SK-N-SH (cell line): Measurements from ENCODE around the gene APH1B. TPM values are rescaled to one million over a fixed set of nuclear protein-coding genes. Genes with fewer than 3 reads are reported as not detected.

Source experiments
- CTCF ChIA-PET: fragments of 300-600, 350-600 bp; formaldehyde crosslinking; extraction: SDS; loops from one replicate; lab custom pipeline; 2021; lab: Yijun Ruan, JAX
- POLR2A ChIA-PET: fragments of 350-600 bp; sonication (Branson Sonifier 250); formaldehyde crosslinking; extraction: SDS; loops from one replicate; lab custom pipeline; 2020; ENCODE audit warnings: antibody characterized with exemption, inconsistent platforms; lab: Yijun Ruan, JAX
- DNase-seq: peaks from one replicate; pipeline ENCODE4 v3.0.0; 2012
- H2AFZ ChIP-seq: fragments of 200-600 bp; sonication (generic); 2 replicates; pipeline ENCODE4 v1.8.1; 2016; ENCODE audit warnings: antibody characterized with exemption, mild to moderate bottlenecking, low read depth
- H3F3A ChIP-seq: fragments of 200-600 bp; sonication (generic); replicated peaks from 2 replicates; pipeline ENCODE3; 2016; ENCODE audit warnings: antibody characterized with exemption, mild to moderate bottlenecking; ENCODE audit not compliant: insufficient read depth
- H3K27ac ChIP-seq, 2 experiments: fragments of 200-500 bp in 1 of 2; fragments of 200-600 bp in 1 of 2; sonication (Bioruptor generic) in 1 of 2; sonication (generic), shearing (Covaris generic) in 1 of 2; 2 replicates each; pipeline versions ENCODE4 v1.5.1 to v1.6.1; 2014 to 2016; ENCODE audit warnings: low read depth in 2 of 2, inconsistent platforms in 1 of 2, low read length in 1 of 2, mild to moderate bottlenecking in 1 of 2, mixed read lengths in 1 of 2
- H3K27me3 ChIP-seq: fragments of 200-600 bp; sonication (generic), shearing (Covaris generic); 2 replicates; pipeline ENCODE4 v1.6.1; 2016; ENCODE audit warnings: mixed run types; ENCODE audit not compliant: insufficient read depth
- H3K36me3 ChIP-seq, 2 experiments: fragments of 200-500 bp in 1 of 2; fragments of 200-600 bp in 1 of 2; sonication (Bioruptor generic) in 1 of 2; sonication (generic) in 1 of 2; replicated peaks in 1 of 2; 2 replicates each; pipeline versions ENCODE3 to v1.5.1; 2014 to 2016; ENCODE audit warnings: low read length in 1 of 2, mild to moderate bottlenecking in 1 of 2; ENCODE audit not compliant: insufficient read depth in 2 of 2, control insufficient read depth in 1 of 2
- H3K4me1 ChIP-seq, 2 experiments: fragments of 200-500 bp in 1 of 2; fragments of 200-600 bp in 1 of 2; sonication (Bioruptor generic) in 1 of 2; sonication (generic), shearing (Covaris generic) in 1 of 2; 2 replicates each; pipeline versions ENCODE4 v1.5.1 to v1.6.1; 2014 to 2016; ENCODE audit warnings: low read depth in 1 of 2, low read length in 1 of 2, mixed run types in 1 of 2; ENCODE audit not compliant: insufficient read depth in 2 of 2, control insufficient read depth in 1 of 2
- H3K4me2 ChIP-seq: fragments of 200-600 bp; sonication (generic), shearing (Covaris generic); 2 replicates; pipeline ENCODE4 v1.6.1; 2017; ENCODE audit warnings: mixed run types
- H3K4me3 ChIP-seq, 2 experiments: fragments of 200-500 bp in 1 of 2; fragments of 200-600 bp in 1 of 2; sonication (Bioruptor generic) in 1 of 2; sonication (generic), shearing (Covaris generic) in 1 of 2; 2 replicates each; pipeline versions ENCODE4 v1.5.1 to v1.8.1; 2014 to 2016; ENCODE audit warnings: low read depth in 2 of 2, inconsistent platforms in 1 of 2, low read length in 1 of 2, mild to moderate bottlenecking in 1 of 2, mixed read lengths in 1 of 2, moderate library complexity in 1 of 2
- H3K79me2 ChIP-seq: fragments of 200-600 bp; sonication (generic); 2 replicates; pipeline ENCODE4 v1.8.1; 2017; ENCODE audit warnings: mild to moderate bottlenecking; ENCODE audit not compliant: insufficient read depth
- H3K9ac ChIP-seq: fragments of 200-600 bp; sonication (generic); 2 replicates; pipeline ENCODE4 v1.6.1; 2017; ENCODE audit warnings: mixed run types
- H3K9me2 ChIP-seq: fragments of 200-600 bp; sonication (generic); 2 replicates; pipeline ENCODE4 v1.6.1; 2017; ENCODE audit warnings: mixed run types
- H3K9me3 ChIP-seq: fragments of 200-600 bp; sonication (generic); 2 replicates; pipeline ENCODE4 v1.6.1; 2017; ENCODE audit warnings: mixed run types, mild to moderate bottlenecking, moderate library complexity
- H4K20me1 ChIP-seq: fragments of 200-600 bp; sonication (generic); 2 replicates; pipeline ENCODE4 v1.6.1; 2017; ENCODE audit warnings: mild to moderate bottlenecking, mixed run types; ENCODE audit not compliant: insufficient read depth
- ELF1 ChIP-seq: IDR thresholded peaks from 2 replicates; pipeline ENCODE4 v1.4.0; 2012
- EP300 ChIP-seq, 2 experiments: IDR thresholded peaks; 2 replicates each; pipeline versions ENCODE4 v1.4.0 to v1.6.1; 2012; ENCODE audit warnings: borderline replicate concordance in 1 of 2, low read depth in 1 of 2, low read length in 1 of 2
- FOSL2 ChIP-seq: IDR thresholded peaks from 2 replicates; pipeline ENCODE4 v1.4.0; 2012; ENCODE audit warnings: low read depth, mild to moderate bottlenecking, moderate library complexity, borderline replicate concordance
- FOXJ3 ChIP-seq: sonication (generic); formaldehyde crosslinking; IDR thresholded peaks from 2 replicates; pipeline ENCODE4 v1.5.1; 2020; ENCODE audit warnings: mild to moderate bottlenecking, missing genetic modification reagents
- FOXM1 ChIP-seq: IDR thresholded peaks from 2 replicates; pipeline ENCODE4 v1.4.0; 2012; ENCODE audit warnings: low read depth, mild to moderate bottlenecking
- GATA2 ChIP-seq: sonication (generic); formaldehyde crosslinking; IDR thresholded peaks from 2 replicates; pipeline ENCODE4 v1.5.0; 2020; ENCODE audit warnings: mild to moderate bottlenecking, missing genetic modification reagents
- MXI1 ChIP-seq: IDR thresholded peaks from 2 replicates; pipeline ENCODE4 v1.6.1; 2012; ENCODE audit warnings: mild to moderate bottlenecking, low read depth, low read length, improper control_type of control experiment
- NFIC ChIP-seq: IDR thresholded peaks from 2 replicates; pipeline ENCODE4 v1.4.0; 2012; ENCODE audit warnings: borderline replicate concordance
- NRF1 ChIP-seq: IDR thresholded peaks from 2 replicates; pipeline ENCODE4 v1.6.1; 2012; ENCODE audit warnings: low read depth, mild to moderate bottlenecking, low read length
- RAD21 ChIP-seq: IDR thresholded peaks from 2 replicates; pipeline ENCODE4 v1.6.1; 2012; ENCODE audit warnings: mild to moderate bottlenecking, low read length
- RCOR1 ChIP-seq: fragments of 150-350 bp; IDR thresholded peaks from 2 replicates; pipeline ENCODE4 v1.6.1; 2017; ENCODE audit warnings: antibody characterized with exemption, low read length
- RFX5 ChIP-seq: IDR thresholded peaks from 2 replicates; pipeline ENCODE4 v1.6.1; 2012; ENCODE audit warnings: mild to moderate bottlenecking, improper control_type of control experiment, low read length
- RXRA ChIP-seq: IDR thresholded peaks from 2 replicates; pipeline ENCODE4 v1.4.0; 2012; ENCODE audit warnings: low read depth, mild to moderate bottlenecking, borderline replicate concordance
- SIN3A ChIP-seq: IDR thresholded peaks from 2 replicates; pipeline ENCODE4 v1.6.1; 2012; ENCODE audit warnings: low read depth, mild to moderate bottlenecking, low read length, moderate library complexity, borderline replicate concordance
- TAF1 ChIP-seq: IDR thresholded peaks from 2 replicates; pipeline ENCODE4 v1.6.1; 2012; ENCODE audit warnings: low read depth, mild to moderate bottlenecking, low read length, moderate library complexity, borderline replicate concordance
- TCF12 ChIP-seq: IDR thresholded peaks from 2 replicates; pipeline ENCODE4 v1.4.0; 2012
- WGBS: methylation state at CpG from one replicate; pipeline ENCODE4 v1.1.6; 2017; ENCODE audit warnings: low lambda C conversion rate; 5-methylcytosine and 5-hydroxymethylcytosine counted together
- polyA plus RNA-seq, 3 experiments: library from polyadenylated mRNA; depleted of rRNA; stranded (reverse); fragments of >200 nt; gene quantifications; 2 replicates each; pipeline ENCODE4 v1.2.3, GENCODE V29; 2012
- TF ChIP-seq, protein P1 (sequence below): IDR thresholded peaks from 2 replicates; pipeline ENCODE4 v1.6.1; 2012; ENCODE audit warnings: mild to moderate bottlenecking, low read depth, low read length, moderate library complexity
- TF ChIP-seq, protein P2 (sequence below): IDR thresholded peaks from 2 replicates; pipeline ENCODE4 v1.4.0; 2012; ENCODE audit warnings: low read depth, borderline replicate concordance
- TF ChIP-seq, protein P3 (sequence below): IDR thresholded peaks from 2 replicates; pipeline ENCODE4; 2012
- TF ChIP-seq, protein P4 (sequence below): IDR thresholded peaks from 2 replicates; pipeline ENCODE4 v1.4.0; 2012; ENCODE audit warnings: low read depth, borderline replicate concordance

The APH1B gene
- polyA plus RNA-seq, 1 of the 3 experiments (the other 2 are of a cell fraction): 7.6 TPM

DNA sequence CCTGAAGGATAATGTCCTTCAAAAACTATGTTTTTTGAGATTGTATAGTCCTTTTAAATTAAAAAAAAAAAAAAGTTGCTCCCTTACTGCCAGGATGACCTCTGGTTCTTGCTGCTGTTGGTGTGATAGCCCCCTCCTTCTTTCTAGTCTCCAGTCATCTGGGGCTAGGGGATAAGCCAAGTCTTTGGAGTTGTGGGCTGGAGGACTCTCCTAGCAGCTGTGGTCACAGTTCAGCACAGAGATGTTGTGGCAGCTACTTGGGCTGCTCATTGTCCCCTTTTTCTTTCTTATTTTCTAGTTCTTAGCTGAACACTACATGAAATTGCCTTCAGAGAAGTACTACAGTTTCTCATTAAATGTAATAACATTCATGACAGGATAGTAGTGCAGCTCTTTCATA lies 39.2 kb upstream of the APH1B start:
- peaks cover 25% of the 10 kb centered on the region for H3F3A ChIP-seq
- H3K9me2 ChIP-seq: no peaks in the 10 kb centered on the region
- H2AFZ ChIP-seq: no peak overlapping the region
- H3K4me1 ChIP-seq: peaks cover 0 to 32% of the 10 kb centered on the region in 2 experiments; a peak in 3 of 4 replicates
- ChIA-PET CTCF (interaction anchor here (0.6 to 1.5 kb wide), 2 partner anchors 11 to 144 kb away, joined by 3 read pairs; no protein-coding TSS in a partner anchor), POLR2A (no interaction called here)
- no peak for TF ChIP-seq RXRA
- no peak for TF ChIP-seq TCF12
- TF ChIP-seq, protein P1, sequence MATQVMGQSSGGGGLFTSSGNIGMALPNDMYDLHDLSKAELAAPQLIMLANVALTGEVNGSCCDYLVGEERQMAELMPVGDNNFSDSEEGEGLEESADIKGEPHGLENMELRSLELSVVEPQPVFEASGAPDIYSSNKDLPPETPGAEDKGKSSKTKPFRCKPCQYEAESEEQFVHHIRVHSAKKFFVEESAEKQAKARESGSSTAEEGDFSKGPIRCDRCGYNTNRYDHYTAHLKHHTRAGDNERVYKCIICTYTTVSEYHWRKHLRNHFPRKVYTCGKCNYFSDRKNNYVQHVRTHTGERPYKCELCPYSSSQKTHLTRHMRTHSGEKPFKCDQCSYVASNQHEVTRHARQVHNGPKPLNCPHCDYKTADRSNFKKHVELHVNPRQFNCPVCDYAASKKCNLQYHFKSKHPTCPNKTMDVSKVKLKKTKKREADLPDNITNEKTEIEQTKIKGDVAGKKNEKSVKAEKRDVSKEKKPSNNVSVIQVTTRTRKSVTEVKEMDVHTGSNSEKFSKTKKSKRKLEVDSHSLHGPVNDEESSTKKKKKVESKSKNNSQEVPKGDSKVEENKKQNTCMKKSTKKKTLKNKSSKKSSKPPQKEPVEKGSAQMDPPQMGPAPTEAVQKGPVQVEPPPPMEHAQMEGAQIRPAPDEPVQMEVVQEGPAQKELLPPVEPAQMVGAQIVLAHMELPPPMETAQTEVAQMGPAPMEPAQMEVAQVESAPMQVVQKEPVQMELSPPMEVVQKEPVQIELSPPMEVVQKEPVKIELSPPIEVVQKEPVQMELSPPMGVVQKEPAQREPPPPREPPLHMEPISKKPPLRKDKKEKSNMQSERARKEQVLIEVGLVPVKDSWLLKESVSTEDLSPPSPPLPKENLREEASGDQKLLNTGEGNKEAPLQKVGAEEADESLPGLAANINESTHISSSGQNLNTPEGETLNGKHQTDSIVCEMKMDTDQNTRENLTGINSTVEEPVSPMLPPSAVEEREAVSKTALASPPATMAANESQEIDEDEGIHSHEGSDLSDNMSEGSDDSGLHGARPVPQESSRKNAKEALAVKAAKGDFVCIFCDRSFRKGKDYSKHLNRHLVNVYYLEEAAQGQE: no peak
- TF ChIP-seq, protein P2, sequence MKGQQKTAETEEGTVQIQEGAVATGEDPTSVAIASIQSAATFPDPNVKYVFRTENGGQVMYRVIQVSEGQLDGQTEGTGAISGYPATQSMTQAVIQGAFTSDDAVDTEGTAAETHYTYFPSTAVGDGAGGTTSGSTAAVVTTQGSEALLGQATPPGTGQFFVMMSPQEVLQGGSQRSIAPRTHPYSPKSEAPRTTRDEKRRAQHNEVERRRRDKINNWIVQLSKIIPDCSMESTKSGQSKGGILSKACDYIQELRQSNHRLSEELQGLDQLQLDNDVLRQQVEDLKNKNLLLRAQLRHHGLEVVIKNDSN: no peak
- no peak for TF ChIP-seq MXI1
- no peak for TF ChIP-seq EP300 (IDR thresholded peaks at IDR 0.05; ENCODE audit: borderline replicate concordance in 1 of 2, low read depth in 1 of 2, low read length in 1 of 2)
- no peak for TF ChIP-seq ELF1
- no peak for TF ChIP-seq NRF1
- no peak for TF ChIP-seq FOSL2
- TF ChIP-seq RFX5: no peak
- no peak for TF ChIP-seq FOXJ3 (CRISPR knock-in tag)
- TF ChIP-seq FOXM1: no peak
- TF ChIP-seq RCOR1: no peak
- TF ChIP-seq TAF1: no peak
- H4K20me1 ChIP-seq: no peaks in the 10 kb centered on the region
- H3K79me2 ChIP-seq: peaks cover 38% of the 10 kb centered on the region
- DNase-seq: no peak
- no peaks in the 10 kb centered on the region for H3K9me3 ChIP-seq
- H3K9ac ChIP-seq: no peak overlapping the region
- no peaks in the 10 kb centered on the region for H3K36me3 ChIP-seq
- no peak overlapping the region for H3K4me3 ChIP-seq
- H3K27me3 ChIP-seq: no peaks in the 10 kb centered on the region
- no peak overlapping the region for H3K4me2 ChIP-seq
- no peak overlapping the region for H3K27ac ChIP-seq

DNA sequence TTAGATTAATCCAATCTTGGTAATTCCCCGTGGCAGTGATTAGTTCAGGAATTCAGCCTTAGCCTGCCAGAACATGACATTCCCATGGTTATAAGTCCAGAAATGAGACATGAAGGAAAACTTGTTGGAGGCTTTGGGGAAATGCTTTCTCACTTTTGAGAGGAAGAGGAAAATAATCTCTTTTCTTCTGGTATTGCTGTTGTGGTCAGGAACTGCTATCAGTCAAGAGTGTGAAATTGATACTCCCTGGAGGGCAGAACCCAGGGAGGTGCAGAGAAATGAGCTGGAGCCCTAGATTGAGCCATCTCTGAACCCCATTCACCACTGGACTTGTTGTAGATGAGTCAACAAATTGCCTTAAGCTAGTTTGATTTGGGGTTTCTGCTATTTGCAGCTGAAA lies 38.6 kb upstream of the APH1B start:
- DNase-seq: no peak
- H3K27ac ChIP-seq: peak overlapping the region in 1 of 2 experiments; percentile 25; a peak in 2 of 4 replicates

More for the DNA sequence above, 38.6 kb upstream of the APH1B start:
- no peaks in the 10 kb centered on the region for H3K36me3 ChIP-seq
- WGBS: 68% methylated on average over 1 of the region's 1 CpG
- H3K9me3 ChIP-seq: no peaks in the 10 kb centered on the region
- H3K9ac ChIP-seq: no peak overlapping the region
- peaks cover 33% of the 10 kb centered on the region for H3K79me2 ChIP-seq
- POLR2A ChIA-PET: no interaction called here
- H3K4me1 ChIP-seq: peaks cover 0 to 25% of the 10 kb centered on the region in 2 experiments; a peak in 2 of 4 replicates
- H3K9me2 ChIP-seq: no peaks in the 10 kb centered on the region
- no peaks in the 10 kb centered on the region for H3K27me3 ChIP-seq
- H3K4me3 ChIP-seq: no peak overlapping the region
- no peaks in the 10 kb centered on the region for H4K20me1 ChIP-seq
- TF ChIP-seq EP300 (IDR thresholded peaks at IDR 0.05; ENCODE audit: borderline replicate concordance in 1 of 2, low read depth in 1 of 2, low read length in 1 of 2) (no peak), NRF1 (no peak), MXI1 (no peak), FOXJ3 (CRISPR knock-in tag) (no peak), FOSL2 (no peak), FOXM1 (no peak), GATA2 (CRISPR knock-in tag) (no peak), RAD21 (no peak), TAF1 (no peak), SIN3A (no peak), NFIC (no peak)
- TF ChIP-seq, protein P3, sequence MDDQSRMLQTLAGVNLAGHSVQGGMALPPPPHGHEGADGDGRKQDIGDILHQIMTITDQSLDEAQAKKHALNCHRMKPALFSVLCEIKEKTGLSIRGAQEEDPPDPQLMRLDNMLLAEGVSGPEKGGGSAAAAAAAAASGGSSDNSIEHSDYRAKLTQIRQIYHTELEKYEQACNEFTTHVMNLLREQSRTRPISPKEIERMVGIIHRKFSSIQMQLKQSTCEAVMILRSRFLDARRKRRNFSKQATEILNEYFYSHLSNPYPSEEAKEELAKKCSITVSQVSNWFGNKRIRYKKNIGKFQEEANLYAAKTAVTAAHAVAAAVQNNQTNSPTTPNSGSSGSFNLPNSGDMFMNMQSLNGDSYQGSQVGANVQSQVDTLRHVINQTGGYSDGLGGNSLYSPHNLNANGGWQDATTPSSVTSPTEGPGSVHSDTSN: no peak
- TF ChIP-seq, protein P2: no peak
- TF ChIP-seq, protein P4, sequence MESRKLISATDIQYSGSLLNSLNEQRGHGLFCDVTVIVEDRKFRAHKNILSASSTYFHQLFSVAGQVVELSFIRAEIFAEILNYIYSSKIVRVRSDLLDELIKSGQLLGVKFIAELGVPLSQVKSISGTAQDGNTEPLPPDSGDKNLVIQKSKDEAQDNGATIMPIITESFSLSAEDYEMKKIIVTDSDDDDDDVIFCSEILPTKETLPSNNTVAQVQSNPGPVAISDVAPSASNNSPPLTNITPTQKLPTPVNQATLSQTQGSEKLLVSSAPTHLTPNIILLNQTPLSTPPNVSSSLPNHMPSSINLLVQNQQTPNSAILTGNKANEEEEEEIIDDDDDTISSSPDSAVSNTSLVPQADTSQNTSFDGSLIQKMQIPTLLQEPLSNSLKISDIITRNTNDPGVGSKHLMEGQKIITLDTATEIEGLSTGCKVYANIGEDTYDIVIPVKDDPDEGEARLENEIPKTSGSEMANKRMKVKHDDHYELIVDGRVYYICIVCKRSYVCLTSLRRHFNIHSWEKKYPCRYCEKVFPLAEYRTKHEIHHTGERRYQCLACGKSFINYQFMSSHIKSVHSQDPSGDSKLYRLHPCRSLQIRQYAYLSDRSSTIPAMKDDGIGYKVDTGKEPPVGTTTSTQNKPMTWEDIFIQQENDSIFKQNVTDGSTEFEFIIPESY: no peak
- peaks cover 20% of the 10 kb centered on the region for H3F3A ChIP-seq
- H2AFZ ChIP-seq: no peak overlapping the region
- CTCF ChIA-PET: interaction anchor here (0.6 to 0.7 kb wide), 2 partner anchors 145 to 161 kb away, joined by 3 to 4 read pairs; no protein-coding TSS in a partner anchor
- H3K4me2 ChIP-seq: no peak overlapping the region
